T-helper 2 cell treated with Interferon-gamma antibody and Interleukin-4, amounts not matched to agents 5 μg/mL and 100 μg/mL, for 36 hours (primary cell): Measurements from ENCODE around the gene FAM228B.

Experiments used
- DNase-seq: peaks from one replicate; pipeline ENCODE4 v3.0.0; 2021; ENCODE audit warnings: low spot score
- H3K27ac Mint-ChIP-seq: one replicate; pipeline ENCODE4 v1.8.0; 2021; ENCODE audit warnings: mild to moderate bottlenecking, mixed read lengths
- H3K27me3 Mint-ChIP-seq: one replicate; pipeline ENCODE4 v1.8.0; 2021; ENCODE audit warnings: low read depth, mixed read lengths
- H3K36me3 Mint-ChIP-seq: one replicate; pipeline ENCODE4 v1.8.0; 2021; ENCODE audit warnings: low read depth, mixed read lengths
- H3K4me1 Mint-ChIP-seq: one replicate; pipeline ENCODE4 v1.8.0; 2021; ENCODE audit warnings: low read depth, mixed read lengths
- H3K4me3 Mint-ChIP-seq: one replicate; pipeline ENCODE4 v1.8.0; 2022; ENCODE audit warnings: mild to moderate bottlenecking, moderate library complexity, mixed read lengths
- H3K9me3 Mint-ChIP-seq: one replicate; pipeline ENCODE4 v1.8.0; 2021; ENCODE audit warnings: mixed read lengths

Gene FAM228B

GRCh38 chr2:24123195-24123921 is at the start of gene FAM228B, which contains the start of gene PFN4:
Gene FAM228B, plus strand, starts transcription at chr2:24123469. Its CDS starts 893 bp downstream, at chr2:24124362.
Gene PFN4, minus strand, starts transcription at chr2:24123334. Its CDS starts 799 bp downstream, at chr2:24122535.
- DNase-seq = peak; percentile 71
- no peaks in the 10 kb centered on the region for H3K9me3 Mint-ChIP-seq
- peaks cover 22% of the 10 kb centered on the region for H3K4me1 Mint-ChIP-seq
- peak within 1 kb of the TSS; percentile 87 for H3K4me3 Mint-ChIP-seq
- H3K27me3 Mint-ChIP-seq = peaks cover 10% of the 10 kb centered on the region
- H3K27ac Mint-ChIP-seq = peak within 1 kb of the TSS; percentile 76
- peaks cover 2% of the 10 kb centered on the region for H3K36me3 Mint-ChIP-seq

- no peaks in the 10 kb centered on the region for H3K27me3 Mint-ChIP-seq
- H3K4me1 Mint-ChIP-seq = peaks cover 32% of the 10 kb centered on the region
- H3K36me3 Mint-ChIP-seq = peaks cover 9% of the 10 kb centered on the region
- no peaks in the 10 kb centered on the region for H3K9me3 Mint-ChIP-seq
- no peak for DNase-seq
- peak overlapping the region; percentile 13 for H3K4me3 Mint-ChIP-seq
- no peak overlapping the region for H3K27ac Mint-ChIP-seq
Observed at GRCh38 chr2:24073816-24074215, 49.5 kb upstream of the FAM228B start.

GRCh38 chr2:24075259-24075658 is 48.0 kb upstream of the FAM228B start:
- H3K27ac Mint-ChIP-seq = peak overlapping the region; percentile 99
- peaks cover 9% of the 10 kb centered on the region for H3K36me3 Mint-ChIP-seq
- H3K9me3 Mint-ChIP-seq = no peaks in the 10 kb centered on the region
- peak overlapping the region; percentile 98 for H3K4me3 Mint-ChIP-seq
- H3K27me3 Mint-ChIP-seq = no peaks in the 10 kb centered on the region
- peaks cover 30% of the 10 kb centered on the region for H3K4me1 Mint-ChIP-seq
- DNase-seq = no peak

- Mint-ChIP-seq H3K4me1 (peaks cover 30% of the 10 kb centered on the region), H3K27me3 (no peaks in the 10 kb centered on the region), H3K36me3 (peaks cover 9% of the 10 kb centered on the region), H3K27ac (peak within 1 kb of the TSS; percentile 99), H3K9me3 (no peaks in the 10 kb centered on the region), H3K4me3 (peak within 1 kb of the TSS; percentile 98)
- DNase-seq = peak; percentile 98
Observed at GRCh38 chr2:24075915-24076848, 47.1 kb upstream of the FAM228B start, which contains the start of gene SF3B6. Gene SF3B6, minus strand, starts transcription at chr2:24076326. Its CDS starts 97 bp downstream, at chr2:24076229.

- Mint-ChIP-seq H3K36me3 (peaks cover 12% of the 10 kb centered on the region), H3K27me3 (no peaks in the 10 kb centered on the region), H3K4me3 (peak overlapping the region; percentile 98), H3K4me1 (peaks cover 30% of the 10 kb centered on the region), H3K9me3 (no peaks in the 10 kb centered on the region), H3K27ac (peak overlapping the region; percentile 99)
- no peak for DNase-seq
Observed at GRCh38 chr2:24076849-24077534, 46.3 kb upstream of the FAM228B start.

- H3K36me3 Mint-ChIP-seq = peaks cover 8% of the 10 kb centered on the region
- H3K27ac Mint-ChIP-seq = peak overlapping the region; percentile 99
- DNase-seq = no peak
- H3K27me3 Mint-ChIP-seq = no peaks in the 10 kb centered on the region
- H3K9me3 Mint-ChIP-seq = no peaks in the 10 kb centered on the region
- peaks cover 26% of the 10 kb centered on the region for H3K4me1 Mint-ChIP-seq
- peak overlapping the region; percentile 98 for H3K4me3 Mint-ChIP-seq
Observed at GRCh38 chr2:24077535-24077877, 45.8 kb upstream of the FAM228B start.

- Mint-ChIP-seq H3K4me1 (peaks cover 23% of the 10 kb centered on the region), H3K9me3 (no peaks in the 10 kb centered on the region), H3K4me3 (peak overlapping the region; percentile 98), H3K27me3 (no peaks in the 10 kb centered on the region), H3K36me3 (peaks cover 7% of the 10 kb centered on the region), H3K27ac (peak overlapping the region; percentile 99)
- DNase-seq = no peak
Observed at GRCh38 chr2:24077879-24078278, 45.4 kb upstream of the FAM228B start.

GRCh38 chr2:24080701-24081100 is 42.6 kb upstream of the FAM228B start:
- Mint-ChIP-seq H3K27me3 (no peaks in the 10 kb centered on the region), H3K4me1 (peaks cover 15% of the 10 kb centered on the region), H3K27ac (no peak overlapping the region), H3K4me3 (no peak overlapping the region), H3K9me3 (no peaks in the 10 kb centered on the region), H3K36me3 (peaks cover 3% of the 10 kb centered on the region)
- DNase-seq = no peak

GRCh38 chr2:24082787-24083566 is 40.3 kb upstream of the FAM228B start:
- Mint-ChIP-seq H3K4me3 (peak overlapping the region; percentile 86), H3K27me3 (no peaks in the 10 kb centered on the region), H3K4me1 (peaks cover 10% of the 10 kb centered on the region), H3K9me3 (no peaks in the 10 kb centered on the region), H3K36me3 (peaks cover 3% of the 10 kb centered on the region), H3K27ac (no peak overlapping the region)
- no peak for DNase-seq

GRCh38 chr2:24083567-24084385 is 39.5 kb upstream of the FAM228B start:
- H3K9me3 Mint-ChIP-seq = no peaks in the 10 kb centered on the region
- H3K4me3 Mint-ChIP-seq = peak overlapping the region; percentile 86
- peaks cover 3% of the 10 kb centered on the region for H3K36me3 Mint-ChIP-seq
- H3K27ac Mint-ChIP-seq = peak overlapping the region; percentile 81
- H3K4me1 Mint-ChIP-seq = peaks cover 8% of the 10 kb centered on the region
- no peaks in the 10 kb centered on the region for H3K27me3 Mint-ChIP-seq
- DNase-seq = no peak

- H3K4me3 Mint-ChIP-seq = peak within 1 kb of the TSS; percentile 86
- DNase-seq = peak; percentile 83
- peaks cover 8% of the 10 kb centered on the region for H3K4me1 Mint-ChIP-seq
- H3K36me3 Mint-ChIP-seq = peaks cover 3% of the 10 kb centered on the region
- peak within 1 kb of the TSS; percentile 81 for H3K27ac Mint-ChIP-seq
- no peaks in the 10 kb centered on the region for H3K27me3 Mint-ChIP-seq
- H3K9me3 Mint-ChIP-seq = no peaks in the 10 kb centered on the region
Observed at GRCh38 chr2:24084386-24085199, 38.7 kb upstream of the FAM228B start, which contains the start of gene TP53I3. Gene TP53I3, minus strand, starts transcription at chr2:24084834. Its CDS starts 508 bp downstream, at chr2:24084326.

GRCh38 chr2:24085200-24085489 is 38.1 kb upstream of the FAM228B start:
- Mint-ChIP-seq H3K9me3 (no peaks in the 10 kb centered on the region), H3K27ac (no peak overlapping the region), H3K27me3 (no peaks in the 10 kb centered on the region), H3K4me1 (peaks cover 8% of the 10 kb centered on the region), H3K36me3 (peaks cover 3% of the 10 kb centered on the region), H3K4me3 (peak overlapping the region; percentile 86)
- DNase-seq = no peak
